HepG2 (cell line): ENCODE results near the gene KCNAB1. TPM values are rescaled to one million over a fixed set of nuclear protein-coding genes. Genes with fewer than 3 reads are reported as not detected.

Source experiments
- ATAC-seq: fragments of 200-7000 bp; cut with Tn5 transposase; 3 replicates; pipeline ENCODE4 v1.9.1; 2020; ENCODE audit warnings: mild to moderate bottlenecking, moderate library complexity
- BruUV-seq: library from RNA; stranded (reverse); fragments of 400-500 nt; replicated peaks from 2 replicates; lab custom pipeline; 2021; lab: Mats Ljungman, UMichigan
- CTCF ChIA-PET: fragments of 300-600 bp; formaldehyde crosslinking; extraction: SDS; loops from one replicate; lab custom pipeline; 2021; ENCODE audit warnings: low total read pairs, inconsistent platforms, low intra/inter-chr PET ratio; lab: Yijun Ruan, JAX
- POLR2A ChIA-PET: fragments of 350-600 bp; sonication (Branson Sonifier 250); formaldehyde crosslinking; loops from one replicate; lab custom pipeline; 2020; ENCODE audit warnings: antibody characterized with exemption, inconsistent platforms; lab: Yijun Ruan, JAX
- DNase-seq: peaks from one replicate; pipeline ENCODE4 v3.0.0-alpha.2; 2015; ENCODE audit warnings: low spot score
- FAIRE-seq: peaks from 3 replicates; lab custom pipeline; 2011; peaks lifted over from hg19 to GRCh38; lab: Jason Lieb, UNC
- H2AFZ ChIP-seq: one replicate; pipeline ENCODE4 v1.6.1; 2011; ENCODE audit warnings: low read length, inconsistent platforms
- H3K27ac ChIP-seq: fragments of 300-600 bp; 3 replicates; pipeline ENCODE4 v1.8.0; 2011; ENCODE audit warnings: mixed run types, mild to moderate bottlenecking, mixed read lengths, low read length, inconsistent platforms; ENCODE audit not compliant: insufficient read depth; ENCODE audit errors: extremely low read length
- H3K27me3 ChIP-seq, 2 experiments: fragments of 200-600 bp in 1 of 2; 2 replicates in 1 of 2; 3 replicates in 1 of 2; pipeline versions ENCODE4 v1.6.0 to v1.8.0; 2011; ENCODE audit warnings: low read length in 2 of 2, mild to moderate bottlenecking in 2 of 2, moderate library complexity in 2 of 2, inconsistent platforms in 1 of 2; ENCODE audit not compliant: insufficient read depth in 2 of 2, control insufficient read depth in 1 of 2
- H3K36me3 ChIP-seq, 2 experiments: fragments of 200-600 bp in 1 of 2; replicated peaks in 1 of 2; 2 replicates in 1 of 2; 3 replicates in 1 of 2; pipeline versions ENCODE4 v1.5.1 to v1.8.0; 2011; ENCODE audit warnings: low read length in 2 of 2, inconsistent platforms in 1 of 2; ENCODE audit not compliant: insufficient read depth in 2 of 2, control insufficient read depth in 1 of 2
- H3K4me1 ChIP-seq: 2 replicates; pipeline ENCODE4 v1.5.1; 2012; ENCODE audit warnings: low read length, inconsistent platforms; ENCODE audit not compliant: insufficient read depth
- H3K4me2 ChIP-seq: 2 replicates; pipeline ENCODE4 v1.6.0; 2011; ENCODE audit warnings: low read depth, low read length, inconsistent platforms
- H3K4me3 ChIP-seq, 3 experiments: fragments of 200-600 bp in 1 of 3; sonication (generic), shearing (Covaris generic) in 1 of 3; replicated peaks in 1 of 3; 2 replicates each; pipeline ENCODE4 v1.5.1; 2011 to 2016; ENCODE audit warnings: low read length in 3 of 3, inconsistent platforms in 2 of 3, low read depth in 2 of 3, mild to moderate bottlenecking in 2 of 3, control low read depth in 1 of 3, mixed read lengths in 1 of 3; ENCODE audit not compliant: insufficient read depth in 1 of 3
- H3K79me2 ChIP-seq: one replicate; pipeline ENCODE4 v1.6.1; 2011; ENCODE audit warnings: low read length, inconsistent platforms; ENCODE audit not compliant: insufficient read depth
- H3K9ac ChIP-seq: 2 replicates; pipeline ENCODE4 v1.6.0; 2011; ENCODE audit warnings: mild to moderate bottlenecking, low read depth, low read length, inconsistent platforms; ENCODE audit not compliant: insufficient read depth
- H3K9me3 ChIP-seq: 2 replicates; pipeline ENCODE4 v1.5.1; 2012; ENCODE audit warnings: mild to moderate bottlenecking, low read length
- H4K20me1 ChIP-seq: 2 replicates; pipeline ENCODE4 v1.6.0; 2011; ENCODE audit warnings: inconsistent platforms, mild to moderate bottlenecking, low read length, moderate library complexity; ENCODE audit not compliant: insufficient read depth
- BCL6 ChIP-seq: IDR thresholded peaks from 2 replicates; pipeline ENCODE4 v1.6.1; 2016; ENCODE audit warnings: missing genetic modification reagents, missing compliant biosample characterization
- FOXA3 ChIP-seq: IDR thresholded peaks from 2 replicates; pipeline ENCODE4 v1.6.1; 2016; ENCODE audit warnings: missing genetic modification reagents, missing compliant biosample characterization
- GTF3A ChIP-seq: sonication (generic); formaldehyde crosslinking; conservative IDR thresholded peaks from 2 replicates; pipeline ENCODE4 v1.4.0; 2020; ENCODE audit warnings: mild to moderate bottlenecking, missing genetic modification reagents
- HDAC6 ChIP-seq: fragments of 200-600 bp; sonication (generic); IDR thresholded peaks from 2 replicates; pipeline ENCODE4 v1.7.0; 2017; ENCODE audit warnings: mild to moderate bottlenecking, antibody characterized with exemption, low read length, low read depth
- SIX1 ChIP-seq: sonication (generic); formaldehyde crosslinking; IDR thresholded peaks from 2 replicates; pipeline ENCODE4 v1.4.0; 2020; ENCODE audit warnings: missing genetic modification reagents, borderline replicate concordance
- TBL1XR1 ChIP-seq: fragments of 150-350 bp; IDR thresholded peaks from 2 replicates; pipeline ENCODE4 v1.6.1; 2014; ENCODE audit warnings: borderline replicate concordance, low read length; ENCODE audit not compliant: partially characterized antibody
- WIZ ChIP-seq: sonication (generic); formaldehyde crosslinking; IDR thresholded peaks from 2 replicates; pipeline ENCODE4 v1.5.1; 2020; ENCODE audit warnings: mild to moderate bottlenecking, missing genetic modification reagents
- ZNF225 ChIP-seq: sonication (generic); formaldehyde crosslinking; IDR thresholded peaks from 2 replicates; pipeline ENCODE4 v1.4.0; 2020; ENCODE audit warnings: mild to moderate bottlenecking, missing genetic modification reagents
- ZNF263 ChIP-seq: sonication (generic); formaldehyde crosslinking; IDR thresholded peaks from 2 replicates; pipeline ENCODE4 v1.4.0; 2020; ENCODE audit warnings: missing genetic modification reagents
- ZNF296 ChIP-seq: sonication (generic); formaldehyde crosslinking; conservative IDR thresholded peaks from 2 replicates; pipeline ENCODE4 v1.5.0; 2020; ENCODE audit warnings: mild to moderate bottlenecking, missing genetic modification reagents
- ZNF431 ChIP-seq: sonication (generic); formaldehyde crosslinking; IDR thresholded peaks from 2 replicates; pipeline ENCODE4 v1.9.0; 2022; ENCODE audit warnings: missing genetic modification reagents, low read depth, mild to moderate bottlenecking, borderline replicate concordance
- ZNF547 ChIP-seq: sonication (generic); formaldehyde crosslinking; IDR thresholded peaks from 2 replicates; pipeline ENCODE4 v1.5.1; 2020; ENCODE audit warnings: mild to moderate bottlenecking, missing genetic modification reagents
- ZNF558 ChIP-seq: sonication (generic); formaldehyde crosslinking; IDR thresholded peaks from 2 replicates; pipeline ENCODE4 v1.9.0; 2022; ENCODE audit warnings: mild to moderate bottlenecking, missing genetic modification reagents, borderline replicate concordance
- ZNF614 ChIP-seq: IDR thresholded peaks from 2 replicates; pipeline ENCODE4 v1.6.1; 2018; ENCODE audit warnings: missing biosample characterization, missing genetic modification reagents, inconsistent platforms, borderline replicate concordance
- ZSCAN12 ChIP-seq: sonication (generic); formaldehyde crosslinking; IDR thresholded peaks from 2 replicates; pipeline ENCODE4 v1.9.0; 2021; ENCODE audit warnings: mild to moderate bottlenecking, missing genetic modification reagents
- WGBS: methylation state at CpG from one replicate; pipeline ENCODE4 v1.1.6; 2017; ENCODE audit warnings: low lambda C conversion rate; 5-methylcytosine and 5-hydroxymethylcytosine counted together
- in situ Hi-C: cut with HindIII; loops from 2 replicates; pipeline ENCODE4 v1.10.0; 2017; ENCODE audit warnings: low pct_unique_long_range_greater_than_20kb; ENCODE audit not compliant: extremely low pct_ligation_motif_present
- intact Hi-C: fragments of 100-400 bp; cut with micrococcal nuclease; formaldehyde crosslinking; loops from one replicate; pipeline ENCODE4 v1.10.0; 2022; ENCODE audit not compliant: unreplicated experiment
- polyA plus RNA-seq, 8 experiments: library from polyadenylated mRNA; depleted of rRNA in 3 of 8; stranded (reverse) in 7 of 8; unstranded in 1 of 8; fragments of >200 nt; fragmentation: Illumina TruSeq in 4 of 8; extraction: Trizol in 4 of 8; gene quantifications; 2 replicates each; pipeline versions ENCODE4 v1.2.1 to v1.2.3, GENCODE V29; 2011 to 2016; ENCODE audit warnings: low read depth in 4 of 8, missing spikeins in 1 of 8, mixed read lengths in 1 of 8; ENCODE audit not compliant: insufficient read depth in 1 of 8
- total RNA-seq, 5 experiments: library from RNA; depleted of rRNA; stranded (reverse); fragments of >200 nt; fragmentation: Illumina TruSeq; extraction: Trizol; gene quantifications; 2 replicates each; pipeline ENCODE4 v1.2.3, GENCODE V29; 2016; ENCODE audit warnings: low read depth in 1 of 5
- TF ChIP-seq, protein P1 (sequence below): sonication (generic); formaldehyde crosslinking; IDR thresholded peaks from 2 replicates; pipeline ENCODE4 v1.8.0; 2022; ENCODE audit warnings: mild to moderate bottlenecking, missing genetic modification reagents, moderate library complexity
- TF ChIP-seq, protein P2 (sequence below), 2 experiments: IDR thresholded peaks; 2 replicates each; pipeline ENCODE4 v1.6.1; 2011 to 2012; ENCODE audit warnings: low read length in 2 of 2, borderline replicate concordance in 1 of 2, low read depth in 1 of 2, mild to moderate bottlenecking in 1 of 2, moderate library complexity in 1 of 2

KCNAB1 gene
- total and polyA plus RNA-seq, 2 of the 13 experiments (the other 11 are each of a cell fraction or from before 2014, with no cell fraction given), result not detected

DNA sequence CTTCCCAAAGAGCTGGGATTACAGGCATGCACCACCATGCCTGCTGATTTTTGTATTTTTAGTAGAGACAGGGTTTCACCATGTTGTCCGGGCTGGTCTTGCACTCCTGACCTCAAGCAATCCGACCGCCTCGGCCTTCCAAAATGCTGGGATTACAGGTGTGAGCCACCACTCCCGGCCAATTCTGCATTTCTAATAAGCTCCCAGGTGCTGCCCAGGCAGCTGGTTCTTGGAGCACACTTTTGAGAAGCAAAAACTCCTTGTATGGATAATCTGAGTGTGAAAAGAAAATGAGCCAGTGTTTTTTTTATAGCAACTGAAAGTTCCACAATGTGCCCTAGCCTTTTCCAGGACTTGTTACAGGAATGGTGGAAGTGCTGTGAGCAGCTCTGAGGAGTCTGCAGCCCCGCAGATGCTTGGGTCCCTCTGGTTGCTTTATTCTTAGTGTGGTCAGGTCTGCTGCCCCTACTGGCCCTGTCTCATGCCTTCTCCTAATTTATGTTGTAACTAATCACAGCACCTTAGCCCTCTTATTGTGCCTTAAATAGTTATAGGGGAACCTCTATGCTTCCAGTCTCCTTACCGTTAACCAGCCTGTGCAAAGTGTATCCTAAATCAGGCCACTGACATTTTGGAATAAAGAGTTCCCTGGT, 13.5 kb upstream of the KCNAB1 start:
- WGBS, result 43% methylated on average over 7 of the region's 7 CpGs
- 0 out of 5 replicates have a peak, but pooled peaks cover 0 to 1% of the 10 kb centered on the region in 2 experiments for H3K27me3 ChIP-seq

More for the DNA sequence above, 13.5 kb upstream of the KCNAB1 start:
- TF ChIP-seq ZNF431 (no peak), ZSCAN12 (CRISPR knock-in tag) (no peak), ZNF263 (CRISPR knock-in tag) (no peak), ZNF296 (no peak), ZNF225 (CRISPR knock-in tag) (no peak), ZNF558 (no peak), ZNF547 (CRISPR knock-in tag) (no peak), ZNF614 (CRISPR knock-in tag) (no peak), WIZ (no peak), SIX1 (no peak), BCL6 (CRISPR knock-in tag) (no peak), HDAC6 (no peak), FOXA3 (CRISPR knock-in tag) (no peak), GTF3A (CRISPR knock-in tag) (no peak), TBL1XR1 (no peak)
- TF ChIP-seq, protein P1, sequence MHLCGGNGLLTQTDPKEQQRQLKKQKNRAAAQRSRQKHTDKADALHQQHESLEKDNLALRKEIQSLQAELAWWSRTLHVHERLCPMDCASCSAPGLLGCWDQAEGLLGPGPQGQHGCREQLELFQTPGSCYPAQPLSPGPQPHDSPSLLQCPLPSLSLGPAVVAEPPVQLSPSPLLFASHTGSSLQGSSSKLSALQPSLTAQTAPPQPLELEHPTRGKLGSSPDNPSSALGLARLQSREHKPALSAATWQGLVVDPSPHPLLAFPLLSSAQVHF (CRISPR knock-in tag), result no peak
- TF ChIP-seq, protein P2, sequence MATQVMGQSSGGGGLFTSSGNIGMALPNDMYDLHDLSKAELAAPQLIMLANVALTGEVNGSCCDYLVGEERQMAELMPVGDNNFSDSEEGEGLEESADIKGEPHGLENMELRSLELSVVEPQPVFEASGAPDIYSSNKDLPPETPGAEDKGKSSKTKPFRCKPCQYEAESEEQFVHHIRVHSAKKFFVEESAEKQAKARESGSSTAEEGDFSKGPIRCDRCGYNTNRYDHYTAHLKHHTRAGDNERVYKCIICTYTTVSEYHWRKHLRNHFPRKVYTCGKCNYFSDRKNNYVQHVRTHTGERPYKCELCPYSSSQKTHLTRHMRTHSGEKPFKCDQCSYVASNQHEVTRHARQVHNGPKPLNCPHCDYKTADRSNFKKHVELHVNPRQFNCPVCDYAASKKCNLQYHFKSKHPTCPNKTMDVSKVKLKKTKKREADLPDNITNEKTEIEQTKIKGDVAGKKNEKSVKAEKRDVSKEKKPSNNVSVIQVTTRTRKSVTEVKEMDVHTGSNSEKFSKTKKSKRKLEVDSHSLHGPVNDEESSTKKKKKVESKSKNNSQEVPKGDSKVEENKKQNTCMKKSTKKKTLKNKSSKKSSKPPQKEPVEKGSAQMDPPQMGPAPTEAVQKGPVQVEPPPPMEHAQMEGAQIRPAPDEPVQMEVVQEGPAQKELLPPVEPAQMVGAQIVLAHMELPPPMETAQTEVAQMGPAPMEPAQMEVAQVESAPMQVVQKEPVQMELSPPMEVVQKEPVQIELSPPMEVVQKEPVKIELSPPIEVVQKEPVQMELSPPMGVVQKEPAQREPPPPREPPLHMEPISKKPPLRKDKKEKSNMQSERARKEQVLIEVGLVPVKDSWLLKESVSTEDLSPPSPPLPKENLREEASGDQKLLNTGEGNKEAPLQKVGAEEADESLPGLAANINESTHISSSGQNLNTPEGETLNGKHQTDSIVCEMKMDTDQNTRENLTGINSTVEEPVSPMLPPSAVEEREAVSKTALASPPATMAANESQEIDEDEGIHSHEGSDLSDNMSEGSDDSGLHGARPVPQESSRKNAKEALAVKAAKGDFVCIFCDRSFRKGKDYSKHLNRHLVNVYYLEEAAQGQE (IDR thresholded peaks at IDR 0.05; ENCODE audit: borderline replicate concordance in 1 of 2, low read depth in 1 of 2, low read length in 2 of 2), result no peak
- H4K20me1 ChIP-seq, result no peaks in the 10 kb centered on the region
- H3K9ac ChIP-seq, result no peak overlapping the region
- H2AFZ ChIP-seq, result no peak overlapping the region
- H3K9me3 ChIP-seq, result no peaks in the 10 kb centered on the region
- intact Hi-C loops, result no loop called here
- ATAC-seq, result peak; percentile 71
- H3K27ac ChIP-seq, result no peak overlapping the region
- DNase-seq, result no peak
- in situ Hi-C loops, result no loop called here
- H3K4me2 ChIP-seq, result no peak overlapping the region
- no peaks in the 10 kb centered on the region for H3K36me3 ChIP-seq
- no peak overlapping the region for H3K4me3 ChIP-seq
- BruUV-seq, result no TSS peak
- no peak for FAIRE-seq
- H3K4me1 ChIP-seq, result no peaks in the 10 kb centered on the region
- POLR2A ChIA-PET, result no interaction called here
- CTCF ChIA-PET, result no interaction called here
- no peaks in the 10 kb centered on the region for H3K79me2 ChIP-seq
